HG03045 (cell line): ENCODE data around the gene DCP1A.
"Not testable (repeated sequence)": the region's sequence is repeated elsewhere in the genome, so short reads cannot be mapped to it uniquely, and the experiment has no call there.

Source experiments
- ATAC-seq: cut with Tn5 transposase; IDR thresholded peaks from one replicate; pipeline ENCODE4 v1.9.1; 2021; ENCODE audit warnings: mild to moderate bottlenecking, moderate library complexity; ENCODE audit not compliant: unreplicated experiment

DCP1A gene

DNA sequence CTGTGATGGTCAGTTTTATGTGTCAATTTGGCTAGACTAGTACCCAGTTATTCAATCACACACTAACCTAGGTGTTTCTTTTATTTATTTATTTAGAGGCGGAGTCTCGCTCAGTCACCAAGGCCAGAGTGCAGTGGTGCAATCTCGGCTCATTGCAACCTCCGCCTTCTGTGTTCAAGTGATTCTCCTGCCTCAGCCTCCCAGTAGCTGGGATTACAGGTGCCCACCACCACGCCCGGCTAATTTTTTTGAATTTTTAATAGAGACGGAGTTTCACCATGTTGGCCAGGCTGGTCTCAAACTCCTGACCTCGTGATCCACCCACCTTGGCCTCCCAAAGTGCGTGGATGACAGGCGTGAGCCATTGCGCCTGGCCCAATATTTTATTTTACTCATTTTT is 78.2 kb downstream of the DCP1A start:
- ATAC-seq, result not testable (repeated sequence)

DNA sequence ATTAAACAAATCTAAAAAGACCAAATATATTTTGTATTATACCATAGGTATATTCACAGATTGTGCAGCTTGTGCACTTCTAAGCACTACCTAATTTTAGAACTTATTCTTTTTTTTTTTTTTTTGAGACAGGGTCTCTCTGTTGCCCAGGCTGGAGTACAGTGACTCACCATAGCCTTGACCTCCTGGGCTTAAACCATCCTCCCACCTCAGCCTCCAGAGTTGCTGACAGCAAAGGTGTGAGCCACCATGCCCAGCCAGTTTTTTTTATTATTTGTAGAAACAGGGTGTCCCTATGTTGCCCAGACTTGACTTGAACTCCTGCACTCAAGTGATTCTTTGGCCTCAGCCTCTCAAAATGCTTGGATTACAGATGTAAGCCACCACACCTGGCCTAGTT is 79.6 kb downstream of the DCP1A start:
- no peak for ATAC-seq

DNA sequence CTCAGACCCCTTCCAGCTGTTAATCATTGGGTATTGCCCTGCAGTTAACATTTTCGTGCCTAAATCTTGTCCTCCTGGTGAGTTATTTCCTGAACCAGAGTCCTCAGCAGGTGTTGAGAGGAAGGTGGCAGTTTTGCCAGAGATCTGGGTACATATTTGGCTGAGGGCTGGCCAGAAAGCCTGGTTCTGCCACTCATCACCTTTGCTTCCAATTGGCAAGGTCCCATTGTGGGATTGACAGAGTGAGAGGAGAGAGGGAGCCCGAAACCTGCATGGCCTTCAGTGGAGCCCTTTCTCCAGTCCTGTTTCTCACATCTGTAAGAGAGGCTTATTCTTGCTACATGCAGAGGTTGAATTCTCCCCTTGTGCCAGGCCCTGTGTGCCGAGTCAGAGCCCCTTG is 82.6 kb downstream of the DCP1A start:
- ATAC-seq, result no peak

DNA sequence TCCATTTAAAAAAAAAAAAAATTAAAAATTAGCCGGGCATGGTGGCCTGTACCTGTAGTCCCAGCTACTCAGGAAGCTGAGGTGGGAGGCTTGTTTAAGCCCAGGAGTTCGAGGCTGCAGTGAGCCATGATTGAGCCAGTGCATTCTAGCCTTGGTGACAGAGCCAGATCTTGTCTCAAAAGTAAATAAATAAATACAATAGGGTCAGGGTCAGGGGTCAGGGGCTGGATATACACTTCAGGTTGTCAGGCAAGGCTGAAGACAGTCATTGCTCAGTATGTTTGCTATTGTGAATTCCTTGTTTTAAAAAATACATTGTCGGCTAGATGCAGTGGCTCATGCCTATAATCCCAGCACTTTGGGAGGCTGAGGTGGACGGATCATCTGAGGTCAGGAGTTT is 83.4 kb downstream of the DCP1A start:
- ATAC-seq, result no peak

DNA sequence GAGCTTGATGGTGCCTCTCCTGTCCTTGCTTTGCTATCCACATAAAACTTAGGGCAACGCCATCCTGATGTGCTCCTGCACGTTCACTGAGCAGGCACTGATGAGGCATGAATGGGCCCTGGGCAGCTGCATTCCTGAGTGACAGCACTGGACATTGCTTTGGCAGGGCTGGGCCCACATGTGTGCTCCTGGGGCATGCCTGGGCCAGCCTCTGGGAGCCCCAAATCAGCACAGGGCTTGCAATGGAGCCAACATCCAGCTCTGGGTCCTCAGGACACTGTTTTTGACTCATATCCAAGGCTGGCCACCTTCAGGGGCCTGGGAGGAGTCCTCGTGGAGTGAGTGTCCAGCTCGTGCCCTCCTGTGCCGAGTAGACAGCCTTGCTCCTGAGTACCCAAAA is 85.6 kb downstream of the DCP1A start:
- ATAC-seq, result no peak

DNA sequence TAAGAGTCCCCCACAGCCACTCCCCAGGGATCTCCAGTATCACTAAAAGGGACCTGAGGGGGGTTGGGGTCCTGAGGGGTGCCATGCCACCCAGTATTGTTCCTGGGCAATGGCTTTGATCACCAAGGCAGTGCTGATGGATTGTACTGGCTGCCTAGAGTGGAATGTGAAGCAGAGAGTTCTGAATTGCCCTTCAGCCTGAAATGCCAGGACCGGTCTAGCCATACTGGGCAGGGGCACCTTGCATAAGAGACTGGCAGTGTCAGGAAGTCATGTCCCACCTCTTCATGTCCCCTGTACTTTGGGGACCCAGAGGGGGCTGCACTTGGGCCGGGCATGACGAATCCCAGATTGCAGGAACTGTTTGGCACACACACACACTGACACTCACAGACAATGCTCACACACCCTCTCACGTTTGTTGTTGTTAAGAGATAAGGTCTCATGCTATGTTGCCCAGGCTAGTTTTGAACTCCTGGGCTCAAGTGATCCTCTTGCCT is 87.0 kb downstream of the DCP1A start:
- no peak for ATAC-seq

DNA sequence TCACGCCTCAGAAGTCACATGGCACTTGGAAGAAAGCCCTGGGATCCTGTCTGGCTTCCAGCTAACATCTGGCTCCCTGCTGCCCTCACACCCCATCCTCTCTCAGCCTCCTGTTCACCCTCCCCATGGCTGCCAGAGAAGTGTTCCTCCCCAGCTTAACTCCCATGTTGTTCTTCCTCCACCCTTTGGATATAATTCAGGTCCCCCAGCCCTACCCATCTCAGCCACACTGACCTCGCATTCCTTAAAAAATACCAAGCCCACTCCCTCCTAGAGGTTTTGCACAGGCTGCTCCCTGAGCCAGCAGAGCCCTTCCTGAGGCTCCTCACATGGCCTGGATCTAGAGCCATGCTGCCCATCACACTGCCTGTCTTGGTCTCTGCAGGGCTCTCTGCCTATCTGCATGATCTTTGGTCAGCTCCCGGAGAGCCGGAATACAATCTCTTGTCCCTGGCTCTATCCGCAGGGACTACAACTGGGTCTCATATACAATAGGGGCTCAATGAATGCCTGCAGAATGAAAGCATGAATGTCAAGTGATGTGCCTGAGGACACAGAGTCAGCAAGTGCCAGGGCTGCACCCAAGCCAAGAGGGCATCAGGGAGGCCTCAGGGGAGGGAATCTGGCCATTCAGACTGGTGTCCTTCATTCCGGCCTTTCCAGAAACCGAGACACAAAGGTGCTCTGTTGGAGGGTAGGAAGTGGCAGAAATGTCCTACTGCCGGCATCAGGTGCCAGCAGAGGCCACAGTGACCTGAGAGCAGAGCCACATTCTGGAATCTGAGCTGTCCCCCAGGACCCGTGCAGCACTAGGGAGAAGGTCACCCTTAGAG is 87.7 kb downstream of the DCP1A start:
- ATAC-seq, result no peak

DNA sequence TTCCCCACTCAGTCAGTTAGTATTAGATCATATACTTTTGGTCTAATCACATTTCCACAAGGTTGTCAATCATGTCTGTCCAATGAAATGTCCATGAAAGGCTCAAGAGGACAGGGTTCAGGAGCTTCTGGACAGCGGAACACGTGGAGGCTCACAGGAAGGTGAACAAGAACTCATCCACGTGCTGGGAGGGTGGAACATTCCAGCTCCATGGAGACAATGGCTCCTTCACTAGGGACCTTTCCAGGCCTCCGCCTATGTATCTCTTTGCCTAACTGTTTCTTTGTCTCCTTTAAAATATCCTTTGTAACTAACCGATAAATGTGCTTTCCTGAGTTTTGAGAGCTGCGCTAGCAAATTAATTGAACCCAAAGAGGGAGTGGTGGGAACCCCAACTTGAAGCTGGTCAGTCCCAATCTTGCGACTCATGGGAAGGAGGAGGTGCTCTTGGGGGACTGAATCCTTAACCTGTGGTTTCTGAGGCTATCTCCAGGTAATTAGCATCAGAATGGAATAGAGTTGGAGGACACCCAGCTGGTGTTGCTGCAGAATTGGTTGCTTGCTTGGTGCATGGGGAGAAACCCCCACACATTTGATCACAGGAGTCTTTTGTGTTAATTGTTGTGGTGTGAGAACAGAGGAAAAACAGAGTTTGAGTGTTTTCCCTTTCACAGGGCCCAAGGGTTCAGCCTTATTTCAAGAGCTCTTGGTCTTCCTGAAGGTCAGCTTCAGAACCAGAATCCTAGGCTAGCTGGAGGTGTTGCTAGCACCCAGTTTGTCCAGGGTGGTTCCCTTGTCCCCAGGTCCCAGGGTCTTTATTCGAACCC is 88.5 kb downstream of the DCP1A start:
- ATAC-seq, result no peak

DNA sequence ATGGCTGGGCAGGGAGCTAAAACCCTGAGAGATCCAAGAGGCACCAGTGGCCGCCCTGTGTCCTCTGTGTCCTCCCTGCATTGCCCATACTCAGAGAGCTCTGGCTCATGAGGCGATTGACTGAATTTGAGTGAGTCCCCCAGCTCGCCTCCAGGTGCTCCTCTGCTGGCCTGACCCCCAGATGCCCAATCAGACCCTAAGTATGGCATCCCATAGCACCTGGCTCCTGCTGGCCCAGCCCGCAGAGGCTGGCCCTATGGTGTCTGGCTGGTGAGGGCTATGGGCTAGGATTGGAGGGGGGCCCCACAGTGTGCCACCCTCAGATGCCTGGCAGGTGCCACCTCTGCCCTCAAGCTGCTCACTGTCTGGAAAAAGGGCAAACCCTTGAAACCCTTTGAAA is 89.9 kb downstream of the DCP1A start:
- ATAC-seq, result no peak

DNA sequence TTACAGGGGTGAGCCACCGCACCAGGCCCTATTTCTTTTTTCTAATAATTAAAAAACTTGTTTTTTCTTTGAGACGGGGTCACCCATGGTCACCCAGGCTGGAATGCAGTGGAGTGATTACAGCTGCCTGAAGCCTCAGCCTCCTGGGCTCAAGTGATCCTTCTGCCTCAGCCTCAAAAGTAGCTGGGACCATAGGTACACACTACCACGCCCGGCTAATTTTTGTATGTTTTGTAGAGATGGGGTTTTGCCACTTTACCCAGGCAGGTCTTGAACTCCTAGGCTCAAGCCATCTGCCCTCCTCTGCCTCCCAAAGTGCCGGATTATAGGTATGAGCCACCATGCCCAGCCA is 90.7 kb downstream of the DCP1A start:
- ATAC-seq, result no peak

DNA sequence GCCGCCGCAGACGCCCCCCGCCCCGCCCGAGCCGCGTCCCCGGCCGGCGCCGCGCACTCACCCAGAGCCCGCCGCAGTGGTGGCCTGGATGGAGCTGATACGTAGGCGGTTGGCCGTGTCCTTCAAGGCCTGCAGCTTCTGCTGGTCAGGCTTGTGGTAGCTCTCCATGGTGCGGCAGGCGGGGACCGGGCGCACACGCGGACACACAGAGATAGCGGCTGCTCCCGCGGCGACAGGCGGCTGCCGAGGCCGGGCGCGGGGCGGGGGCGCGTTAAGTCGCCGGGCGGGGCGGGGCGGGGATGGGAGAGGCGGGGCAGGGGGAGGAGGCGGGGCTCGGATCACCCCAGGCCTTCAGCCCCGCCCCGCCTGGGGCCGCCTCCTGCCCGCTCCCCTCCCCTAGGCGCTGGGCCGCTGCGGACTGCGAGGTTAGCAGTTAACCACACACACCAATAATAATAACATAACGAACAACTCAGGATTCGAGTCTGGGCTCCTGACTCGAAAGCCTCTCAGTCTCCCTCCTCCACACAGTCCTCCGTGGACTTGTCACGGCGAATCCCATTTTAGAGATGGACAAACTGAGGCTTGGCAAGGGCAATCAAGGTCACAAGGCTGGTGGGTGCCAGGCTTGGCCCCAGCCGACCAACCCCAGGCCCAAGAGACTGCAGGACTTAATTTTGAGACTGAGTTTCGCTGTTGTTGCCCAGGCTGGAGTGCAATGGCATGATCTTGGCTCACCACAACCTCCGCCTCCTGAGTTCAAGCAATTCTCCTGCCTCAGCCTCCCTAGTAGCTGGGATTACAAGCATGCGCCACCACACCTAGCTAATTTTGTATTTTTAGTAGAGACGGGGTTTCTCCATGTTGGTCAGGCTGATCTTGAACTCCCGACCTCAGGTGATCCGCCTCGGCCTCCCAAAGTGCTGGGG is 91.3 kb downstream of the DCP1A start, which contains the start of gene TKT:
TSS of gene TKT (minus strand) at position 248 of the 929 bp plus-strand sequence. CDS start at position 168, 80 bp downstream.
- ATAC-seq, result peak; percentile 56

DNA sequence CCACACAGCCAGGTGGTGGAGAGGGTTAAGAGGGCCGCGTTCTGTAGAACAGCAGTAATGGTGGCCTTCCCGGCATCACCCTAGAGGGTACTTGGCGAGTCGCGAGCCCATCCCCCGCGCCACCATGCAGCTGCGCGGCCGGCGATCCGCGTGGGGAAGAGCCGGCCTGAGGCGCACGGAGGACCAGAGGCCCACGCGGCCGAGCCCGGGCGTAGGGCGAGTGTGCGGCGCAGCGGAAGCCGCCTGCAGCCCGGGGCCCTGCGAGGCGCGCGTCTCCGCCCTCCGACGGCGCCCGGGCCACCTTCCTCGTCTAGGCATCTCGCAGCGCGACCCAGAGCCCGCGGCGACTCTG is 91.9 kb downstream of the DCP1A start:
- ATAC-seq, result peak; percentile 53

DNA sequence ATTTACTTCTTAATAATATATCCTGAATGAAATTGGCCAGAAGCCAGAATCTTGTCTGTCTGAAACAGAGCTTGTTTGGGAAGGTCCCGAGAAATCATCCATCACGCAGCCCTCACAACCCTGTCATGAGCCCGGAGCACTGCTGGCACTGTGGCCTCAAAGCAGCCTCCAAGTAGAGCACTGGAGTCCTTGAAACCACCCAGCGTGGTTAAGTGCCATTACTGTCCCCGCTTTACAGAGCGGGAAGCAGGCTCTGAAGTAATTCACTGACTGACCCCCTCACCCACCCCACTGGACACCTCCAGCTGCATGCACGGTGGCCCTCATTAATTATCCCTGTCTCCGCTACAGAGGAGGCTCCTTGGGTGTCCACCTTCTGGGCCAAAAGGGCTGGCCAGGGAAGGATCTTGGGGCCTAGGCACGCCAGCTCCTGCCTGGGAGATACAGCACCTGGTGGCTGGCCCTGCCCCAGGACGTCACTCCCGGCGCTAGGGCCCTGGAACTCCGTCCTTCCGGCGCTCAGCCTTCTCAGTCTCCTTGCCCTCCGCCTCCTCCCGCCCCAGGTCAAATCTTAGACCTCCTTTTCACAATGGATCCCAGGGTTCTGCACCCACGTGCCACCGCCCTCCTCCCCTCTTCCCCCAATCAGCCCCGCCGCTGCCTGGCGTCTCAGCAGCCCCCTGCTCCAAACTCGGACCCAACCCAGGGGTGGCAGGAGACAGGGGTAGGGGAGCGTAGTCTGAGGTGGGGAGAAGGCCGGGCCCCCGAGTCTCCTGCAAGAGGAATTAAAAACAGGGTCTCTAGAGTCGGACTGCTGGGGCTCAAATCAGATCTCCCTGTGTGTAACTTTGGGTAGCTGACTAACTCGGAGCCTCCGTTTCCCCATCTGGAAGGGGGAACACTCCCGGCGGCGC is 92.6 kb downstream of the DCP1A start:
- peak; percentile 49 for ATAC-seq

DNA sequence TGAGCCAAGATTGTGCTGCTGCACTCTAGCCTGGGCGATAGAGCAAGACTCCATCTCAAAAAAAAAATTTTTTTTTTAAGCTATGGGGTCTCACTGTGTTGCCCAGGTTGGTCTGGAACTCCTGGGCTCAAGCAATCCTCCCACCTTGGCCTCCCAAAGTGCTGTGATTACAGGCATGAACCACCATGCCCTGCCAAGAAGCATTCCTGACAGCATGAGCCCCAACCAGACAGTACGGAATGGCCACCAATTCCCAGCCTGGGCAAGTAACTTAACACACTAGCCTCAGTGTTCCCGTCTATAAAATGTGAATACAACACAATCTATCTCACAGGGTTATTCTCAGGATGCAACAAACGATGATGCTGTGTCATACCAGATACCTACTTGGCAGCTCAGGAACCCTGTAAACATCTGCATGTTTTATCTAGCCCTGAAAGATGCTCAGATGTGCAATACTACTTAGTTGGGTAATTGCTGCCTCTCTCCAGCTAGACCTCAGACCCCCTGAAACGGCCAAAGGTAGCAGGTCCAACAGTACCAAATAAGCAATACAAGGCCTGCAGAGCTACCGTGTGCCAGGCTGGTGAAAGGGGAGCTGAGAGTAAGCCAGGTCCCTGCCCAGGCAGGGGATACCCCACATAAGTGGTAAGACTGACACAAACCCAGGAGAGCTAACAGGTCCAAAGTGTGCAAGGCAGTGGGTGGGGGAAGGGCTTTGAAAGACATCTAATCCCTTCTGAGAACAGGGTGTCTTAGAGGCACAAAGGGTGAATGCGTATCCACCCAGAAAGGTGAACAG is 93.4 kb downstream of the DCP1A start:
- ATAC-seq, result no peak

DNA sequence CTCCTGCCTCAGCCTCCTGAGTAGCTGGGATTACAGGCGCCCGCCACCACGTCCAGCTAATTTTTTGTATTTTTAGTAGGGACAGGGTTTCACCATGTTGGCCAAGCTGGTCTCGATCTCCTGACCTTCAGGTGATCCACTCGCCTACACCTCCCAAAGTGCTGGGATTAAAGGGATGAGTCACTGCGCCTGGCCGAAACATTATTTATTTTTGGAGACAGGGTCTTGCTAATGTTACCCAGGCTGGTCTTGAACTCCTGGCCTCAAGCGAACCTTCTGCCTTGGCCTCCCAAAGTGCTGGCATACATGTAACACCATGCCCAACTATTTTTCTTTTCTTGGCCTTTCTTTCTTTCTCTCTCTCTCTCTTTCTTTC is 94.4 kb downstream of the DCP1A start:
- ATAC-seq, result not testable (repeated sequence)

DNA sequence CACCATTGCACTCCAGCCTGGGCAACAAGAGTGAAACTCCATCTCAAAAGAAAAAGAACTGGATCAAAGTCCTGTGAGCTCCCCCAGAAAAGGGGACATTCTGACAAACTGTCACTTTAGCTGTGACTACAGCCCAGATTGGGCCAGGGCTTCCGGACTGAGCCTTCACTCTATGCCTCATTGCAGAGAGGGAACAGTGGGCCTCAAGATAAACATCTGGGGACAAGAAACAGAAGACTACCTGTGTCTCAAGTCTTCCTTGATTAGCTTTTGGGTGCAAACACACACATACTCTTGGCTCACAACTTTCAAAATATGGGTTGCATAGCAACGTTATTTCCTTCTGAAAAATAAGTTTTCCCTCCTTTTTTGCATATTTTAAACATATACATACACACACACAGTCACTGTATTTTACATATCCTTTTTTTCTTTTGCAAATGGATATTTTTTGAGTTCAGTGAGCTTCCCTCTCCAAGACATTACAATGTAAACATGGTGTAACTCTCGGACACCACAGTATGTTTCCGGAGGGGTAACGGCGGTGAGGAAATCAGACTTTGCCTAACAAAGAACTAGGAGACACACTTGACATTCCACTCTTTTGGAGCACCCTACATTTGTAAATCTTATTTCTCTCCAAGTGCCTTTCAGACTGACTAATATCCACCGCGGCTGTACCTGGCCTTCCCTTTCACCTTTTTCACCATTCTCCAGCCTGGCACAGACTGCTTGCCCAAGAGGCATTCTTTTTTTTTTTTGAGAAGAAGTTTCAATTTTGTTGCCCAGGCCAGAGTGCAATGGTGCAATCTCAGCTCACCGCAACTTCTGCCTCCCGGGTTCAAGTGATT is 95.0 kb downstream of the DCP1A start:
- ATAC-seq, result no peak

DNA sequence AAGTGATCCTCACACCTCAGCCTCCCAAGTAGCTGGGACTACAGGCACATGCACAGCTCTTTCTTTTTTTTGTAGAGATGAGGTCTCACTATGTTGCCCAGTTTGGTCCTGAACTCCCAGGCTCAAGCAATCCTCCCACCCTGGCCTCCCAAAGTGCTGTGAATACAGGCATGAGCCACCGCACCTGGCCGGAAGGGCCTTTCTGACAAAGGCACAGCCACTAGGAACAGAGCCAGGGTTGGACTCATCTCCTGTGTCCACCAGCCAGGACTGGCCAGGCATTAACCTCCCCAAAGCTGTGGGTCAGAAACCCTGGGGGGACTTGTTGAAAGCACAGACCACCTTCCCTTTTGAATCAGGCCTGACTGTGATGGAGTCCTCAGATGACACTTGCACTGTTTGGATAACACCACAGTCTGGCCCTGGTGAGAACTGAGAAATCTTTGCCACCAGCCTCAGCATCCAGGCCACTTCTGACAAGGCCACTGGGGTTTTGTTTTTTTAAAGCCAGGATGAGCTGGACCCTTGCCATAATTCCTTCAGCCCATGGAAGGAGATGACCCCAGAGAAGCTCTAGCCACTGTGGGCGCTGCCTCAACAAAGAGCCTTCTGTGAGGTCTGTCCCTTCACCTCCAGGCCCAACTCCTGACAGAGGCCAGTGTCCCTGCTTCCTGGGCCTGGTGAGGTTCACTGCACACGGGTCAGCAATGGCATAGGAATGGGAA is 96.3 kb downstream of the DCP1A start:
- ATAC-seq, result no peak

DNA sequence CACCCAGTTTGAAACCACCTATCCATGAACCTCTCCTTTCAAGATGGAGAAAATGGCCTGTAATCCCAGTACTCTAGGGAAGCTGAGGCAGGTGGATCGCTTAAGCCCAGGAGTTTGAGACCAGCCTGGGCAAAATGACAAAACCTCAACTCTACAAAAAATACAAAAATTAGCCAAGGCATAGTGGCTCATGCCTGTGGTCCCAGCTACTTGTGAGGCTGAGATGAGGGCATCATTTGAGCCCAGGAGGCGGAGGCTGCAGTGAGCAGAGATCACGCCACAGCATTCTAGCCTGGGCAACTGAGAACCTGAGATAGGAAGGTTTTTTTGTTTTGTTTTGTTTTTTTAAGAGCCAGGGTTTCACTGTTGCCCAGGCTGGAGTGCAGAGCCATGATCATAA is 96.9 kb downstream of the DCP1A start:
- ATAC-seq, result no peak
